Skeletal muscle cell (primary cell): Measurements from ENCODE around the gene ADTRP.

ENCODE experiments used
- DNase-seq: peaks from one replicate; pipeline ENCODE4 v3.0.0-alpha.2; 2010; ENCODE audit warnings: low read depth
- H3K4me3 ChIP-seq: 2 replicates; pipeline ENCODE4 v1.5.1; 2011; ENCODE audit warnings: low read depth, mild to moderate bottlenecking, control low read depth, low read length, moderate library complexity

Gene ADTRP

DNA sequence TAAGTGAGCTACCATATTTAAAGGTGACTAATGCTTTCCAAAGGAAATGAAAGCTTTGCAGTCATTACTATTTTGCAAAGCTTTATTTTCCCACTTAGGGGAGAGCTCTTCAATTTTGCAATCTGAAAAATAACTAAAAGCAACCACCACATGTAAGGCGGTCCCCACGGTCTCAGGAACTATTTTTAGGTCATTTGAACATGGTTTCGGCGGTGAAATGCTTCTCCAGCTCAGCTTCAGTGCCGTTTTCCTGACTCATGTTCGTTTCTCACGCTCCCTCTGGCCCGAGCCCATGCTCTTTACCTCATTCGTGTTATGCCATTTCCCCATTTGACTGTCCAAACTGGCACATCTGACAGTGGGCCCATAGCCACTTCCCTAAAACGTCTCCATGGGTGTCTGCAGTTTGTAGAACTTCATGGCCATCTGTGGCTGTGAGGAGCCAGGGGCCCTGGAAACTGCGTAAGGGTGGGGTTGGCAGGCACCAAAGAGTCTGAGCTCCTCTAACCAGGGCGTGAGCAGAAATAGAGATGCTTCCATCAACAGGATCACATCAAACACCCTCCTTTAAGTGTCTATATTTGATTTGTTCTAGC lies 46.5 kb downstream of the ADTRP start:
- no peak overlapping the region for H3K4me3 ChIP-seq
- peak; percentile 97 for DNase-seq

DNA sequence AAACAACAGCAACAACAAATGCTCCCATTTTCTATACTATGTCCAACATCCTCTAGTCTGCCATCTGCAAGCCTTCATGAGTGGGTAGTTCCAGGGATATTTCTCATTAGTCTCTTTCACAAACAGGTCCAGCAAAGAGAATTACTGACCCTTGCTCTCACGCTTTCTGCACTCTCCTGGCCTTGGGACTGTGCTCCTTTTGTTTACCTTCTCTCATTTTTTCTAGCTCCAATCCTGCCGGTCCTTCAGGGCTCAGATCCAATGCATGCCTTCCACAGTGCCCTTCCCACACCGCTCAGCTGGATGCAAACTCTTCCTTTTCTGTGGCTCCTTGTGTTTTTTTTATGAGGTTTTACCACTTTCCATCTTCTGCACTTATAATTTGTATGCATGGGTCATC lies 47.2 kb downstream of the ADTRP start:
- no peak overlapping the region for H3K4me3 ChIP-seq
- no peak for DNase-seq

DNA sequence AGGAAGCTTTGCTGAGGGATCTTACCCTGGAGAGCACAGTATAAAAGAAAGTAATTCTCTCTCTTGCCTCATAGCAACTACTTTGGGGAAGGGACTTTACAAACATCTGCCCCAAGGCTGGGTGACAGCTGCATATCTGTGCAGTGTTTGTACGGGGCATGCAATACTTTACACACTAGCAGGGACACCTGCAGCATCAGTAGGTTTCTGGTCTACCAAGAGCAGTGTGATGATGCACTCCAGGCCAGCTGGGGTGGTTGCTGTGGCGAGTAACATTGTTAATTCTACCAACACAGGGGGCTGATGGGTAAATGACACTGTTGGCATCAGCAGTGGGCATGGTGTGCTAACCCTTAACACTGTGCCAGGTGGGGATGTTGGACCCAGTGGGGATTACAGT lies 48.0 kb downstream of the ADTRP start:
- no peak for DNase-seq
- H3K4me3 ChIP-seq, result no peak overlapping the region

DNA sequence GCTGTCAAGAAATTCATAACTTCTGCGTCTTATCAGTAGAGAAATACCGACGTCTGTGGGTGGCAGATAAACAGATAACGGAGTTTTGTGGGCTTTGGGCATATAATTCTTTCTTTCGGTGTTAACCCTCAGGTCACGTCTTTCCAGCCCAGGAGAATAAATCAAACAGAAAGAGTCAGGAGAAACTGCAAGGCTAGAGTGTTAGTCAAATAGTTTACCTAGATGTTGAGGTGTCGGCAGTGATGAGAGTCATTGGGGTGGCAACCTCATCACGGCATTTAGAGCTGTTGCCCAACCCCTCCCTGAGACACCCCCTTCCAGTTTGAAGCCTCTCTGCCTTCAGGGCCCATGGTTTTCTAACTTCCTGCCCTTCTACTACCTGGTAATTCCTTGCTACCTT lies 49.5 kb downstream of the ADTRP start:
- no peak for DNase-seq
- H3K4me3 ChIP-seq, result no peak overlapping the region

DNA sequence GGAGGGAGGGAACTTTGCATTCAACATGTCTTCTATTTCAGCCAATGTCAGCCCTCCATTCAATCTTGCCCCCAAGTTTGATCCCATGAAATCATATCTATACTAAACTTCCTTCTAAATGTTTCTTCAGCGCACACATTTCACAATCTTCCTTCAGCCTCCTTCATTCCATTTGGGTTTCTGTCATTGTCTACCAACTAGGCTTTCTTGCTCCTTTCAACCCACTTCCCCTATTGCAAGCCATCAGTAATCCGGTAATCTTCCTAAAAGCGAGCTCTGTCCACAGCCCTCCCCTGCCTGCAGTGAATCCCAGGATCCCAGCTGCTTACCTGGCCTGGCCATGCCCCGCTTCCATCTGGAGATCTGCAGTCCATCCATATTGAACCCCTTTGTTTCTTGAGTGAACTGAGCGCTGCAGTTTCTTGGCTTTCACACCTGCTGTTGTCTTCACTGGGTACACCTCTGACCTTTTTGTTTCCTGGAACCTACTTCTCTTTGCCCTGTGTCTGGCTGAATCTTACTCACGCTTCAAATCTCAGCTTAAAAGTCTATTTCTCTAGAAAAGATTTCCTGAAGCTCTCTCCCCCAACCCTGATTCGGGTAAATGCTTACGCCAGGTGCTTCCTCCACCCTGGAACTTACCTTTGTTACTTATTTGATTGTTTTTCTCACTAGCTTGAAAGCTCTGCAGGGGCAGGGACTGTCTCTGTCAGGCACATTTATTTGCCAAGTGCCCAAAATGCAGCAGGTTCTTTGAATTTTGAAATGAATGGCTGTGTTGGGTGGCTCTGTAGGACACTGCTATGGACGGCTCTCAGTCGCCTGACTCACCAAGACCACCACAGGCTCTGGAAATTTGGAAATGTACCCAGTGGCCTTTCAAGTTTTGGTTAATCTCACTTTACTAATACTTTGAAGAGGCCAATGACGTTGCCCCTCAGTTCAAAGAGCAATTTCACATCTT lies 50.3 kb downstream of the ADTRP start:
- no peak overlapping the region for H3K4me3 ChIP-seq
- DNase-seq, result no peak

DNA sequence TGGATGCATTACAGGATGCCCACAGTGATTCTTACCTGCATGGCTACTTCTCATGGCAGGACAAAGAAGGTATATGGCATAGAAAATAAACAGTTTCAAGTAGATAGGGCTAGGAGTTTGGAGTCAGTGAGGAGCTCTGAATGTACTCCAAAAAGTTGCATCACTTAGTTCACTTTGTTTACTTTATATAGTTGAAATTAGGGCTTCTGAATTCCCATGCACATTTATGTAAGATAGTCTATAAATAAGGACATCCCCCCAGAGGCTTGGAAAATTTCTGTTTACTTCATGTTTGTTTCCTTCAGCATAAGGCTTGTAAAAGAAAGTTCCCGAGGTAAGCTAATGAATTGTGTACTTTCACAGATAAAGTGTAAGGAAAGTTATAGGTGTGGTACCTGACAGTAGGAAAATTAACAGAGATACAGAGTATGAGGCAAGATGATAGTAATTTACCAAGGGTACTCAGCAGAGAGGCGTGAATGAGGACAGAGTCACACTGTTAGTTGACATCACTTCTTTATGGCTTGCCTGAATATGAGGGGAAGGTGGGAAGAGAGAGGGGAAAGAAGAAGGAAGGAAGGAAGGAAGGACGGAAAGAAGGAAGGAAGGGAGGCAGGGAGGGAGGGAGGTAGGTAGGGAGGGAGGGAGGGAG lies 51.1 kb downstream of the ADTRP start:
- no peak for DNase-seq
- no peak overlapping the region for H3K4me3 ChIP-seq

DNA sequence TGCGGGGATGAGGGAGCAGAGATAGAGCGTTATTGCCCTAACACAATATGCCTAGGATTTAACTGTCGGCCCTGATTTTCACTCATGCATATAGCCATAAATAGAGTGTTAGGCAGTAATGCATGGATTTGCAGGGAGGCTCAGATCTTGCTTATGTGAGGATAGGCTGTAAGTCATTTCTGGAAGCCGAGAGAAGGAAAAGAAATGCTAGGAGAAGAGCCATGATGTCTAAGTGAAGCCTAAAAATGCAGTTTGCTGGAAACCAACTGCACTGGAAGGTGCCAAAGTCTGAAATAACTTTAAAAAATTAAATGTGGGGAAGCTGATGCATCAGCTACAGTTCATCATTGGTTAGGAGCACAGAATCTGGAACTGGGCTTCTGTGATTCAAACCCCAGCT lies 54.3 kb downstream of the ADTRP start:
- no peak overlapping the region for H3K4me3 ChIP-seq
- DNase-seq, result no peak

DNA sequence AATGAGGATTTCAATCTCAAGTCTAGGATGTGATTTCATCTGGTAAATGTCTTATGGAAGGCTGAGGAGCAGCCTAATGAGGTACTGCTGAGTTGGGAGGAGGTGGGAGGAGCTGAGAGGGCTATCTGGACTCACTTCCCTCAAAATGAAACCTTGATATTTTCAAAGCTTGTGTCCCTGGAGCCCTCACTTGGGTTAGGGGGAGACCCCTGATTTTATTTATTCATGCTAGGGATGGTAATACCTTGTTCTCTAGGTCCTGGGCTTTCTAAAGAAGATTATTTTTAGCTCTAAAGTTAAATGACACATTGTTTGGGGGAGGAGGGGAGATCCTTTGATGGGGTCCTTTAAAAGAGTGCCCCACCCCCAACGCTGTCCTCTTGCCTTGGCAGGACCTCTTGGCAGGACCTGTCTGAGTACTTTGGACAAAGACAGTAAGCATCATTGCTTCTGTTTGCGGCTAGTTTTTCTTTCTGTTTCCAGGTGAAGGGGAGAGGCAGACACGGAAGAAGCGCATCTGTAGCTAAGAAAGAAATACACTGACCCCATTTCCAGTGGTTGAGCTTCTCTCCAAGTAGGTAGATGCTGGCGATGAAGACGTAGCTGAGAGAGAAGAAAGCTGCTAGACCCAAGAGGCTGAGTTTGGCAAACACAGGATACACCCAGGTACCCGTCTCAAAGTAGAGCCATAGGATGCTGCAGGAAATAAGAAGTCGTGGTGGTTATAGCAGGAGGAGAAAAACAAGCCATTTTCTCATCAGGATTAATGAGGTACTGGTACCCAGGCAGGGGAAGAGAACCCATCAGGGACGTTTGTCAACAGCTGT lies 55.6 kb downstream of the ADTRP start:
- DNase-seq, result no peak
- H3K4me3 ChIP-seq, result no peak overlapping the region

DNA sequence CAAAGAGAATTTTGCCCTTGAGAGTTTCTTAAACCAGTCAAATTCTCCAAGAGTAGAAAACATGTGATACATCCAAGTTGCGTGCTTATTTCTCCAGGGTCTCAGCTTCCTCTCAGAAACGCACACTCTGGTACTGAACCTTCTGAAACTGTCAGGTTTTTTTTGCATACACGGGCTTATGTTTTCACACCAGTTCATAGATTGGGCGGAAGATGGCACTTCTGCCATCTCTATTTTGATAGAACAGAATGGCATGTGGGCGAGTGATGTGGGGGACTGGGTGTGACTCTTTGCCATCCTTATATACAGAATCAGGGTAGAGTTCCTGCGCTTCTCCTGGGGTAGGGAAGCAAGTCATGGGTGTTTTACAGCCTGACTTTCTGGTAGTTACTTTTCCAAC lies 56.4 kb downstream of the ADTRP start:
- H3K4me3 ChIP-seq, result no peak overlapping the region
- DNase-seq, result no peak

DNA sequence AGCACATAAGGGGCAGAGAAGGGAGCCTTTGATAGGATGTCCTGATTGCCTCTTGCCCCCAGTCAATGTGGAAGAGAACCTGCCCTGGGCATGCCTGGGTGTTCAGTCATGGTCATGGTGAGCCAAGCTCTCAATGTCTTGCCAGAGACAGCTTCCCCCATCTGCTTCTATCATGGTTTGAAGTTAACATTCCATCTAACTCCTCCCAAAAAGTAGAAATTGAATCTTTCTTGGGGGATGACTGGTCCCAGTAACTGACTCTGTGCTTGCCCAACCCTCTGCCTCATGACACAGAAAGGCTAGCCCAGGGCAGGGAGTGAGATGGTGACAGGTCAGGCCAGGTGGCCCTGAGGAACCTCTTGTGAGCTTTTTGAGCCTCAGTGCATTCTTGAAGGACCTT lies 60.1 kb downstream of the ADTRP start:
- DNase-seq, result no peak
- no peak overlapping the region for H3K4me3 ChIP-seq

DNA sequence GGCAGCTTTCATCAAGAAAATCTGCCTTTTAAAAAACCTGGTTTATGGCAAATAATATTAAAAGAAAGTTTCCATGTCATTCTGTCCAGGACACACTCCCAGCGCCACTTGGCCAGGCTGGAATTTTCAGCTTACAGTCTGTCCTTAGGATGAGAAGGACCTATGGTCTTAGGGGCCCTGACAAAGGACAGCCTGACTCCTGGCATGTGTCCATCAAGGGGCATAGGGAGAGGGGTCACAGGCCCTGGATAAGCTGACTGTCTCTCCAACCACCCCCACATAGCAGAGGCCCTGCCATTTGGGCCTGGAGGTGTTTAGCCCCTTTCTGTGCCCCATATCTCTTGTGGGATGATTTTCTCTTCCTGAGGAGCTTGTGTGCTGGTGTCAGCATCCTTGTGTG lies 60.6 kb downstream of the ADTRP start:
- DNase-seq, result no peak
- no peak overlapping the region for H3K4me3 ChIP-seq

DNA sequence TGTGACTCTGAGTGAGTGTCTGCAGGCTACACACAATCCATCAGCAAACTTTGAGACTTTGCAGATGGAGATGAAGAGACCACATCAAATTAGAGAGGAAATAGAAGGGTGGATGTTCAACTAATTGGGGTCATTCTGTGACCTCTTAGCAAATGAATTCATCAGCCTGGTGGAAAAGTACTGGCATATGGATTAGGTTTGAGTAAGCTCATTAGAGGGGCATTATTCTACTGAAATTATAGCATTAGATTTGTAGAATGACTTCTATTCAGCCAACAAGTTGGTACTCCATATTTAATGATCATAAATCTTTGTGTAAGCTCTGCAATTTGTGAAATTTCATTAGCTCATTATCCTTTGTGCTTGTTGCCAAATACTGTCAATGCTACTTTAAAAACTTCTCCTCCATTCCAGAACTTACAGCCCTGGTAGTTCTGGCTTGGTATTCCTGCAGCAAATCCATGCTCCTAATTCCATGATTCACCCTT lies 63.8 kb downstream of the ADTRP start:
- H3K4me3 ChIP-seq, result no peak overlapping the region

DNA sequence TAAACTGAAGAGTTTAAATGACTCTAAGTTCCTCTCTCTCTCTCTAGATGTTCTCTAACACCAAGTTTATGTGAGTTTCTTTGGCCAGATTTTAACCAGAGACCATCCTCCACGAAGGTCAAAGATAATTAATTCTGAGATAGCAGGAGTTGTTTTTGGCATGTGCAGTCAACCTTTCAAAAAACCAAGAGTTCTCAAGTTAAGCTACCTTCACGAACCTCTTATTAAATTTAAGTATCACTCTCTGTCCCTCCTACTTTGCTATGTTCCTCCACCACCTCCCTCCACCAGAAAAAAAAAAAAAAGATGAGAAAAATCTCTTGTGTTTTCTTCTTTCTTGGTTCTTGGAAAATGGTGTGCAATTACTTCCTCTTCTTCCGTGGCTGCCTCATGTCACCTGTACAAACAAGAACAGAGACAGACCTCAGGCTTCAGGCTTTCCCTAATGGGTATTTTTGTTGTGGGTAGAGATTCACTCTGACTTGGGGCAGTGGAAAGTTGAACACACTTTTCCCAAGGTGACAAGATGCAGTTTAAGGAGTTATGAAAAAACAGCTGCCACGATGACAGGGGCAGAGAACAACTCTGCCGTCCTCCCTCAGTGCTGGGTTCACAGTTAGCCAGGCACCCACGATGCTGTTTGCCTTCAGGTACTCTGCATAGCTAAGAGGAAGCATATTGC lies 64.3 kb downstream of the ADTRP start:
- H3K4me3 ChIP-seq, result no peak overlapping the region
- no peak for DNase-seq

More for the DNA sequence above, 63.8 kb downstream of the ADTRP start:
- no peak for DNase-seq

DNA sequence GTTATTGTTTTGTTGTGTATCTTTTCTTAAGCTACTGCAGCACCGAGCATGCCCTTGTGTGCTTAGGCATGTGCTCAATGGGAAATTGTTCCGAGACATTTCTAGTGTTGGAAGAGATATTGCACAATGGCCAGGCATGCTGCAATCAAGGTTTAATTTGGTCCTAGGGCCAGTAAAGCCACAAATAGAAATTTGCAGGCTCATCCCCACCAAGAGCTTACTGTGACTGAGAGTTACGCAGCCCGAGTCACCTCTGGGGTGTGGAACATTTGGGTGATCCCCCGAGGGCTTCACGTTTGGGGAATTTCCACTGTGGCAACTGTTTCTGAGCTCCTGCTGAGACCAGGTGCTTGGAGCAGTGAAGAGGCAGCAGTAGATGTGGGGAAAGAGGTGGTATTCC lies 65.8 kb downstream of the ADTRP start:
- DNase-seq, result no peak
- no peak overlapping the region for H3K4me3 ChIP-seq

DNA sequence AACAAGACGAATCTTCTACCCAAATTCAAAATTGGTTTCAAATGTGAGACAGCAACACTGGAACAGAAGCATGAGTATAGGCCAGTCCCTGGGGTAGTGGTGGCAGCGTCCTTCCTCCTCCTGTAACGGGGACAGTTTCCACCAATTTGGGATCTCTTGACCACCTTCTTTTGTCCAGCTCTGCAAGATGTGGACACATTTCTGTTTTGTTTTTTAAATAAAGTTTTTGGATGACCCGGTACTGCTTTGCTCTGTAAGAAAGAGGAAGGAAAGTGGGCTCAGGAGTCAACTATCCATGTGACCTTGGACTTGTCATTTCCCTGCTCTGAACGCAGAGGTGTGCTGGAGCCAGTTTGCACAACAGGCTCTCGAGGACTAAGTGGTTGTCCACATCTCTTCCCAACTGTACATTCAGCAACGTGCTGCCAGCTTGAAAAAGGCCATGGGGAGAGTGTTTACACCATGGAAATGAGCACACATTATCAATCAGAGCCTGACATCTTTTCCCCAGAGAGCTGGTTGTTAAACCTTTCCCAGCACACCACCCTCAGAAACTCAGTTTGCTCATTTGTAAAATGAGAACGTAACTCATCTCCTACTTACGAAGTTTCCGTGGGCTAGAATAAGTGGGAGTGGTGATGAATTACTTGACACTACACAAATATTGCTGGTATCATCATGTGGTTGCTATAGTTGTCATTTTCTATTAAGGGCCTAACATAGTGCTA lies 66.5 kb downstream of the ADTRP start:
- DNase-seq, result no peak
- no peak overlapping the region for H3K4me3 ChIP-seq

DNA sequence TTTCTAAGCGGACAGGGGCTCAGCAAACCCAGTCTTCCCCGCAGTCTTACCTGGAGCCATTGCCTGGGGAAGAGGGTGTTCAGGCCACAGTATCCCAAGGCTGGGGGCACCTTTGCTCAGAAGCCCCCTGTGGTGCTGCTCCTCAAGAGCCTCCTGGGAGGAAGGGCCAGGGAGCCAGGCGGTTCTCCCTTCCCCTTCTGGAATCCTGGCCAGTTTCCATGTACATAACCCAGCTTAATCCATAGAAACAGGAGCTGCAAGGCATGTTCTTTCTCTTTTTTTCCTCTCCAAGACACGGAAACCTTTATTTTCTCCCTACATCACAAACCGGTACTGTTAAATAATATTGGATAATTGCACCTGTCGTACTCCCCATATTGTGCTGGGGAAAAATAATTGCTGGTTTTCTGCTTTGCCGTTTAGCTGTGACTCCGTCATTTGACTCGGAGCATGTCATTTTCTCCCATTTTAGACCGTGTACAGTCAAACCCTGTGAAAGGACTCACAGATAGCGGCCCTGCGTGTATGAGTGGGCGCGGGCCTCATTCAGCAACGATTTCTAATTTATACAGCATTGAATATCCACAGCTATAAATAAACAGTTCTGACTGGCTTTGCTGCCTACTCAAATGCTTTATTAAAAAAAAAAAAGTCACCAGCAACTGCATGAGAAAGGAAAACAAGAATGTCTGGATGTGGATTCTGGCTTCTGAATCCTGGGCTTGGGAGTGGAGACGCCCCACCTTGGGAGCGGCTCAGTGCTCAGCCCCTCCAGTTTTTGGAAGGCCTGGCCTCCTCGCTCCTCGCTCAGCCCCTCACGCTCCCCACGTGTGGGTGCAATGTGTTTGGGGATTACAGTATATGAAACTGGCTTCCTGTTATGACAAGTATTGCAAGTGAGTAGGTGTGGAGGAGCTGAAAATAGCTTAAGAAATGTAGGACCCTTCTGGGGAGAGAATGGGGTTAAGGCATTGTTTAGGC lies 67.3 kb downstream of the ADTRP start:
- no peak for DNase-seq
- no peak overlapping the region for H3K4me3 ChIP-seq

DNA sequence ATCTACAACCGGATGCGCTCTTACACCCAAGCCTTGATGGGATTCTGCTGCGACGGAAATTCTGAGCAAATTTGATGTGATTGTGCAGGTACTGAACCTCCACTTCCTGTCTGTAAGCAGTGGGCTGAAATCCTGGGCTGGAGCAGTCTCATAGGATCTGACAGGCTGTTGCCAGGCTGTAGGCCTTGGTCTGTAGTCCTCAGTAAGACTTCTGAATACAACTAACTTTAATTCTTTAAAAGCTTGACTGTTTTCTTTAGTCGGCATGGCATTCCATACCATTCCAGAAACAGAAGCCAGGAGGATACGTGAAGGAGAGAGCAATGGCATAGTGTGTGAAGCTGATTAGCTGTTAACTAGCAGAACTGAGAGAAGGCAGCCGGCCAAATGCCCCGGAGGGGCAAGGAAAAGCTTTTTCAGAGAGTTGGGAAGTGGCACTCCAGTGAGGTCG lies 68.3 kb downstream of the ADTRP start:
- DNase-seq, result no peak
- H3K4me3 ChIP-seq, result no peak overlapping the region
